ENCODE data around the gene OR10K1.

OR10K1 gene

DNA sequence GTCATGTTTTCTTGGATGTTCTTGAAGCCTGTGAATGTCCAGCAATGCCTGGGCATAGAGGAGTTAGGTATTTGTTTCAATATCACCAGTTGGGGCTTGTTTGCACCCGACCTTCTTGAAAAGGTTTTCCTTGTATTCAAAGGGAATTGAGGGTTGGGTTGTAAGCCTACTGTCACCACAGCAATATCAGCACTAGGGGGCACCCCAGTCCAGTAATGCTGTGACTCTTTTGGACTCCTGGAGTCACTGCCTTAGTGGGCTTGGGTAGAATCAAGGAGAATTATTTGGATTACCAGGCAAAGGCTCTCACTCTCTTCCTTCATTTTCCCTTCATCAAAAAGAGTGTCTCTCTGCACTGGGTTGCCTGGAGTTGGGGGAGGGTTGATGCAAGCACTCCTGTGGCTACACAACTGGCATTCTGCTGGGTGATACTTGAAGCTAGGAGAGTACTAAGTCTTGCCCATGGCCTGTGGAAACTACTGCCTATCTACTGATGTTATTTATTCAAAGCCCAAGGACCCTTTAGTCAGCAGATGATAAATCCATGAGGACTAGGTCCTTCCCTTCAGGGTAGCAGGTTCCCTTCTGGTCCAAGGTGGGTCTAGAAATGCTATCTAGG lies 44.8 kb downstream of the OR10K1 start:
- TF ChIP-seq, protein P1, sequence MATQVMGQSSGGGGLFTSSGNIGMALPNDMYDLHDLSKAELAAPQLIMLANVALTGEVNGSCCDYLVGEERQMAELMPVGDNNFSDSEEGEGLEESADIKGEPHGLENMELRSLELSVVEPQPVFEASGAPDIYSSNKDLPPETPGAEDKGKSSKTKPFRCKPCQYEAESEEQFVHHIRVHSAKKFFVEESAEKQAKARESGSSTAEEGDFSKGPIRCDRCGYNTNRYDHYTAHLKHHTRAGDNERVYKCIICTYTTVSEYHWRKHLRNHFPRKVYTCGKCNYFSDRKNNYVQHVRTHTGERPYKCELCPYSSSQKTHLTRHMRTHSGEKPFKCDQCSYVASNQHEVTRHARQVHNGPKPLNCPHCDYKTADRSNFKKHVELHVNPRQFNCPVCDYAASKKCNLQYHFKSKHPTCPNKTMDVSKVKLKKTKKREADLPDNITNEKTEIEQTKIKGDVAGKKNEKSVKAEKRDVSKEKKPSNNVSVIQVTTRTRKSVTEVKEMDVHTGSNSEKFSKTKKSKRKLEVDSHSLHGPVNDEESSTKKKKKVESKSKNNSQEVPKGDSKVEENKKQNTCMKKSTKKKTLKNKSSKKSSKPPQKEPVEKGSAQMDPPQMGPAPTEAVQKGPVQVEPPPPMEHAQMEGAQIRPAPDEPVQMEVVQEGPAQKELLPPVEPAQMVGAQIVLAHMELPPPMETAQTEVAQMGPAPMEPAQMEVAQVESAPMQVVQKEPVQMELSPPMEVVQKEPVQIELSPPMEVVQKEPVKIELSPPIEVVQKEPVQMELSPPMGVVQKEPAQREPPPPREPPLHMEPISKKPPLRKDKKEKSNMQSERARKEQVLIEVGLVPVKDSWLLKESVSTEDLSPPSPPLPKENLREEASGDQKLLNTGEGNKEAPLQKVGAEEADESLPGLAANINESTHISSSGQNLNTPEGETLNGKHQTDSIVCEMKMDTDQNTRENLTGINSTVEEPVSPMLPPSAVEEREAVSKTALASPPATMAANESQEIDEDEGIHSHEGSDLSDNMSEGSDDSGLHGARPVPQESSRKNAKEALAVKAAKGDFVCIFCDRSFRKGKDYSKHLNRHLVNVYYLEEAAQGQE (IDR thresholded peaks at IDR 0.05; ENCODE audit: insufficient read depth in 1 of 2, low read depth in 2 of 2, low read length in 2 of 2) = no peak
- no peak for TF ChIP-seq FOXP2 (optimal IDR thresholded peaks at IDR 0.05; ENCODE audit: borderline replicate concordance, extremely low read depth, extremely low read length, insufficient read depth)
- TF ChIP-seq SIN3A (IDR thresholded peaks at IDR 0.05; ENCODE audit: borderline replicate concordance, insufficient read depth, low read length) = no peak
- TF ChIP-seq TAF1 (IDR thresholded peaks at IDR 0.05; ENCODE audit: borderline replicate concordance, insufficient read depth, low read length) = no peak
- no peak for TF ChIP-seq POLR2AphosphoS5 (IDR thresholded peaks at IDR 0.05; ENCODE audit: low read depth, low read length)

GRCh38 chr1:158507511-158507910 lies 45.9 kb downstream of the OR10K1 start:
- TF ChIP-seq FOXP2 (optimal IDR thresholded peaks at IDR 0.05; ENCODE audit: borderline replicate concordance, extremely low read depth, extremely low read length, insufficient read depth) = no peak
- TF ChIP-seq POLR2AphosphoS5 (IDR thresholded peaks at IDR 0.05; ENCODE audit: low read depth, low read length) = no peak
- TF ChIP-seq, protein P1 (IDR thresholded peaks at IDR 0.05; ENCODE audit: insufficient read depth in 1 of 2, low read depth in 2 of 2, low read length in 2 of 2) = no peak
- TF ChIP-seq SIN3A (IDR thresholded peaks at IDR 0.05; ENCODE audit: borderline replicate concordance, insufficient read depth, low read length) = no peak
- no peak for TF ChIP-seq TAF1 (IDR thresholded peaks at IDR 0.05; ENCODE audit: borderline replicate concordance, insufficient read depth, low read length)

- TF ChIP-seq POLR2AphosphoS5 (IDR thresholded peaks at IDR 0.05; ENCODE audit: low read depth, low read length) (no peak), TAF1 (IDR thresholded peaks at IDR 0.05; ENCODE audit: borderline replicate concordance, insufficient read depth, low read length) (no peak)
These were observed 48.0 kb downstream of the OR10K1 start for GRCh38 chr1:158509471-158510156.

- TF ChIP-seq FOXP2 (optimal IDR thresholded peaks at IDR 0.05; ENCODE audit: borderline replicate concordance, extremely low read depth, extremely low read length, insufficient read depth) (no peak), TAF1 (IDR thresholded peaks at IDR 0.05; ENCODE audit: borderline replicate concordance, insufficient read depth, low read length) (no peak), SIN3A (IDR thresholded peaks at IDR 0.05; ENCODE audit: borderline replicate concordance, insufficient read depth, low read length) (no peak), POLR2AphosphoS5 (IDR thresholded peaks at IDR 0.05; ENCODE audit: low read depth, low read length) (no peak)
- TF ChIP-seq, protein P1 (IDR thresholded peaks at IDR 0.05; ENCODE audit: insufficient read depth in 1 of 2, low read depth in 2 of 2, low read length in 2 of 2) = no peak
These were observed 55.3 kb downstream of the OR10K1 start for GRCh38 chr1:158516966-158517365.

Data from PFSK-1 (cell line).